ENCODE results near the gene TNRC18.
"Not testable (repeated sequence)": the region's sequence is repeated elsewhere in the genome, so short reads cannot be mapped to it uniquely, and the experiment has no call there.

The TNRC18 gene

DNA sequence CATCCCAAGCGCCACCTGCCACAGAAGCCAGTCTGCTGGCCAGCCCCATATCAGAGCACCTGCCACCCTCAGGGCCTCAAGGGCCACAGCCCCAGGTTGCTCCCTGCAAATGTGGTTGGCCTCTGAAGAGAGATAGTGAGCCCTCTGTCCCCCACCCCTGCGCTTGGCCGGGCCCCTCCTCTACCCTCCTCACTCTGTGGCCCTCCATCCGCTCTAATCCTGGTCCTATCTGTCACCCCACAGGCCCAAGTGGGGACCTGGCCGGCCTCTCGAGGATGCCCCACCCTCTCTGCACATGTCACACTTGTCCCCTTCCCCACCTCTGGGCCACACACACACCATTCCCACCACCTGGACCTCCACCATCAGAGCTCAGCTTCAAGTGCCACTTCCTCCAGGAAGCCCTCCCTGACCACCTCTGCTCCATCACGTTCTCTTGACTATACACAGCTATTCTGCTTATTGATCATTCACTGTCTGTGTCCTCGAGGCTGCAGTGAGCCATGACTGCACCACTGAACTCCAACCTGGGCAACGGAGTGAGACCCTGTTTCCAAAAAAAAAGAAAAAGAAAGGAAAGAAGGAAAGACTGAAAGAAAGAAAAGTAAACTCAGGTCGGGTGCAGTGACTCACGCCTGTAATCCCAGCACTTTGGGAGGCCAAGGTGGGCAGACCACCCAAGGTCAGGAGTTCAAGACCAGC lies 42.4 kb downstream of the TNRC18 start:
- in situ Hi-C loops (cut with HindIII; ENCODE audit: low sequenced_read_pairs), result no loop called here

DNA sequence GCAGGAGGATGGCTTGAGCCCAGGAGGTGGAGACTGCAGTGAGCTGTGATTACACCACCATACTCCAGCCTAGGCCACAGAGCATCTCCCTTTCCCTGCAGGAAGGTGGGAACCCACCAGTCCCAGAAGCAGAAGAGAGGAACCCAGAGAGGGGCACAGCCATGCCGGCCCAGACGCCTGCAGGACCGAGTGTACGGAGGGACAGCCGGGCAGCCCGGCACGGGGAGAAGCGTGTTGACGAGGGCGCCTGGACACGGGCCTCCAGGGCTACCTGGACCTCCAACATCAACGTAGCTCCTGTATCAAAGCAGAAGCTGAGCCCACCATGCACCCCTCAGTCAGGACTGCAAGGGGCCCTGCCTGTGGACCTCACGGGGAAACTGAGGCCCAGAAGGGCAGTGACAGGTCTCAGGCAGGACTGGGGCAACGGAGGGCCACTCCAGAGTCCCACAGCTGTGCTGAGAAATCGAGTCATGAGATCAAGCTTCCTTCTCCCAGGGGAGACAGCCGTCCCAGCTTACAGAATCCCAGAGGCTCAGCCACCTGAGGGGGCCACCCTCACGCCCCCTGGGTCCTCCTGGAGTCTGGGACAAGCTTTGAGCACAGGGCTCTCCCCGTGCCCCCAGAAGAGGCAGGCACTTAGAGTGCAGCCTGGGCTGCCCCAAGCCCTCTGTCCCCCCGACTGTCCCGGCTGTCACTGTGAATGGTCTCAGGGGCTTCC lies 43.1 kb downstream of the TNRC18 start:
- in situ Hi-C loops (cut with HindIII; ENCODE audit: low sequenced_read_pairs), result no loop called here

GRCh38 chr7:5379546-5379945 lies 44.1 kb downstream of the TNRC18 start:
- in situ Hi-C loops (cut with HindIII; ENCODE audit: low sequenced_read_pairs), result no loop called here

DNA sequence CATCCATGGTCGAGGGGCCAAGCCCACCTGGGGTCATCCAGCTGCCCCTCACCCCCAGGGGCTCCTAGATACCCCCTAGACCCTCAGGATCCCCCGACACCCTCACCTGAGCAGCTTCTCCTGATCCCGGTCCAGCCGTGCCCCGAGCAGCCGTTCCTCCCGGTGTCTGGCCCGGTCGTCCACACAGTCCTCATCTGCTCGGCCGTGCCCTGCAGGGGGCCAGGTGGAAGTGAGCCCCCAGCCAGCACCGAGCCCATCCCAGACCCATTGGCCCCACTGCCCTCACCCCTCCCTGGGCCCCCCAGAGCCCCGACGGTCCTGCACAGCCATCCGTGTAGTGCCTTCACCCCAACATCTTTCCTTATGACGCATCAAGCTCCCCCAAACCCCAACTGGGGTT lies 45.8 kb downstream of the TNRC18 start:
- in situ Hi-C loops (cut with HindIII; ENCODE audit: low sequenced_read_pairs), result no loop called here

DNA sequence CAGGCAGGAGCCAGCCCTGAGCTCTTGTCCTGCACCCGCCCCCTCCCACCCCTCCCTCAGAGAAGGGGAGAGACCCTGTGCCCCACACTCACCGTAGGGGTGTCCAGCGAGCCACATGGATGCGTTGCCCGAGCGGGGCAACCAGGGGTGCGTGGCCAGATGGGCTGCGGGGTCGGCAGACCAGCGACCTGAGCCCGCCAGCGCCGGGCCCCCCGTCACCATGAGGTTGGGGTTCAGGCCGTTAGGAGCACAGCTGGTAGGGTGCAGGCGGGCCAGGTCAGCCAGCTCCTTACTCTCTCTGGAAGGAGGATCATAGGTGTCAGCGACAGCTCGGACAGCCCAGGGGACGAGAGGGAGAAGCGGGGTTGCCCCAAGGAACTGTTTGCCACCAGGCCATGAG lies 46.4 kb downstream of the TNRC18 start:
- in situ Hi-C loops (cut with HindIII; ENCODE audit: low sequenced_read_pairs), result no loop called here

DNA sequence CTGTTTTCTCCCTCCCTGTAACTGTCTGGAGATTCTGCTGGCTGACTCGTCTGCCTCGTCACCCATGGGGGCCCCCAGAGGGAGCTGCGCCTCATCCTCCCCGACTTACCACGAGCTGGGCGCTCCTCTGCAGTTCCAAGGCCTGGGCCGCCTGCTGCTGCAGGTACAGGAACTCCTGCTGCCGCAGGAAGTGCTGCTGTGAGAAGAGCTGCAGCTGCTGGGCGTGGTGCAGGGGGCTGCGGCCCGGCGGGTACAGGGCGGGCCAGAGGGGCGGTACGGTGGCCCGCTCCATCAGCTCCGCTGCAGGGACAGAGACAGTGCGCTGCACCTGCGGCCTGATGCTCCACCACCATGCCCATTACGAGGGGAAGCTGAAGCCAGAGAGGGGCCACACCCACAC lies 47.7 kb downstream of the TNRC18 start:
- in situ Hi-C loops (cut with HindIII; ENCODE audit: low sequenced_read_pairs), result no loop called here

DNA sequence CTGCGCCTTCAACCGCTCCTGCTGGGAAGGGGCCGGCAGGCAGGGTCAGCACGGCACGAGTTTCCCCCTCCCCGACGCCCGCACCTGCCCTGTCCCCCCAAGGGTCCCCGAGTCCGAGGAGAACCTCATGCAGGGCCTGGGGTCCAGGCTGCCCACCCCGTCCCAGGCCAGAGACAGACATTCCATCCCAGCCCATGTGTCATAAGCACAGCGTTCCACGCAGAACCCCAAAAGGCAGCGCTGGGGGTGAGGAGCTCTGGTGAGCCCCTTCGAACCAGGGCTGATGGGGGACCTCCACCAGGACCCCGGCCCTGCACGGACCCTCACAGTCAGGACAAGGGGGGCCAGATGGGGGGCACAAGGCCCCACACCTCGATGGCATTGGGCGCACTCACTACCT lies 49.2 kb downstream of the TNRC18 start:
- in situ Hi-C loops (cut with HindIII; ENCODE audit: low sequenced_read_pairs), result no loop called here

DNA sequence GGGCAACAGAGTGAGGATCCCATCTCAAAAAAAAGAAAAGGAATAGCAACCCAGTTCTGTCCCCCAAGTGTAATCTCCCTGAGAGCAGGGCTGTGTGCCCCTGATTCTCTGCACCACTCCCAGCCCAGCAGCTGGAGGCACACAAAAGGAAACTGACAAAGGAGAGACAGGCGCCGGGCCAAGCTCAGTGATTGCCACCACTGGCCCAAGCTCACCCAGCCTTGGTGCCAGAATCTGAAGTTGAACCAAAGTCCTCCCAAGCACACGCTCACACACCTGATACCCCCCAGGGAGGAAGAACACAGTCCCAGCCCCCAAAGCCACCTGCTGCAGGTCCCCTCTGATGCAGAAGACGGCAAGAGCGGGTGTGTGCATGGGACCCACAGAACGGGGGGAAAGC lies 50.3 kb downstream of the TNRC18 start:
- in situ Hi-C loops (cut with HindIII; ENCODE audit: low sequenced_read_pairs), result no loop called here

GRCh38 chr7:5370454-5371353 lies 52.9 kb downstream of the TNRC18 start:
- in situ Hi-C loops (cut with HindIII; ENCODE audit: low sequenced_read_pairs), result no loop called here

- in situ Hi-C loops (cut with HindIII; ENCODE audit: low sequenced_read_pairs), result no loop called here
Observed at GRCh38 chr7:5367661-5368060, 56.0 kb downstream of the TNRC18 start.

DNA sequence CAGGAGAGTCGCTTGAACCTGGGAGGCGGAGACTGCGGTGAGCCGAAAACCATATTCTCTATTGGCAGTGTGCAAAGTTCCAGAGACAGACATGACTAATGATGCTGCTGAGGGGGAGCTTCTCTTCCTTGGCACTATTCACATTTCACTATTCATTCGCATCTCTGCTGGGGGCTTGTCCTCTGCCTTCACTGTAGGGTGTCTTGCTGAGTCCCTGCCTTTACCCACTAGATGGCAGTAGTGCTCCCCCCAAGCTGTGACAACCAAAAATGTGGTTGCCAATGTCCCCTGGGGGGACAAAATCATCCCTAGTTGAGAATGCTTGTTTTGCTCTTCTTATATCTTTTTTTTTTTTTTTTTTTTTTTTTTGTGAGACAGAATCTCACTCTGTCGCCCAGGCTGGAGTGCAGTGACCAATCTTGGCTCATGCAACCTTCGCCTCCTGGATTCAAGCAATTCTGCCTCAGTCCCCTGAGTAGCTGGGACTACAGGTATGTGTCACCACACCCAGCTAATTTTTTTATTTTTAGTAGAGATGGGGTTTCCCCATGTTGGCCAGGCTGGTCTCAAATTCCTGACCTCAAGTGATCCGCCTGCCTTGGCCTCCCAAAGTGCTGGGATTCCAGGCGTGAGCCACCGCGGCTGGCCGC lies 57.5 kb downstream of the TNRC18 start:
- in situ Hi-C loops (cut with HindIII; ENCODE audit: low sequenced_read_pairs), result not testable (repeated sequence)

- in situ Hi-C loops (cut with HindIII; ENCODE audit: low sequenced_read_pairs), result no loop called here
Observed at GRCh38 chr7:5363729-5364128, 59.9 kb downstream of the TNRC18 start.

DNA sequence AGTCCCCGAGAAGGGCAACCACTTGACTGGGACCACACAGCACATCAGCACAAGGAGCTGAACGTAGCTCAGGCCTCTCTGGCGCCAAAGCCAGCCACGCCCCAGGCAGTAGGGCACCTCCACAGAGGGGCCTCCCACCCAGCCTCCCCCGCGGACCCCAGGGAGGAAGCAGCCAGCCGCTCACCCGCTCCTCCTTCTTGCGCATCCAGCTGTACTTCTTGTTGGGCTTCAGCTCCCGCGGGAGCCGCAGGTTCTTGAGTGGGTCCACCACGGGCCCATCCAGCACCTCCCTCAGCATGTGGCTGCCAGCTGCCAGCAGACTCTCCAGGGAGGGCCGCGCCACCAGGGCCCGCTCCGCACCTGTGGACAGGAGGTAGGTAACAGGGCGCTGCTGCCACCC lies 61.2 kb downstream of the TNRC18 start:
- in situ Hi-C loops (cut with HindIII; ENCODE audit: low sequenced_read_pairs), result no loop called here

DNA sequence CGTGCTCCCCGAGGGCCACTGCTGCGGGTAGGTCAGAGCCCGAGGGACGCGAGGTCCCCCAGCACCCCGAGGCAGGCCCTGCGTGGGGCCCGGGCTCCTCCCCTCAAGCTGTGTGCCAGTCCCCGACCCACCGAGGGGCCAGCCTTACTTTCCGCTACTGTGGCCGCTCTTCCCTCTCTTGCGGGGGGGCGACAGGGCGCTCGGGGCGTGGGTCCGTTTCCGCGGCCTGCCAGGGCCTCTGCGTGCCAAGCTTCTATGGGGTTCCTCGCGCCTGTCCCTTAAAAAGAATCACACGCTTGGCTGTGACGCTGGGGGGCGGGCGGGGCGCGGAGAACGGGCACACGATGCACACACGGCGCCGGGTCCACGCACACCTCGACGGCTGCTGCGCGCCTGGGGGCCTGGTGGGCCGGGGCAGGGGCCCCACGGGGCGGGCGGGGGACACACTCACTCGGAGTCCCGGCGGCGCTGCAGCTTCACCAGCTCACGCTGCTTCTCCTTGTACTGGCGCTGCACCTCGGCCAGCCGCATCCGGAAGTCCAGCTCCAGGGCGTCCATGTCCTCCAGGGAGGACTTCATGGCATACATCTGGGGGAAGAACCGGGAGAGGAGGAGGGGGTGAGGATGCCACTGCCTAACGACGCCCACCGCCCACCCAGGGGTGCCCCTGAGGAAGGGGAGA lies 62.0 kb downstream of the TNRC18 start:
- in situ Hi-C loops (cut with HindIII; ENCODE audit: low sequenced_read_pairs), result no loop called here

- in situ Hi-C loops (cut with HindIII; ENCODE audit: low sequenced_read_pairs), result no loop called here
Observed at GRCh38 chr7:5360971-5361370, 62.7 kb downstream of the TNRC18 start.

DNA sequence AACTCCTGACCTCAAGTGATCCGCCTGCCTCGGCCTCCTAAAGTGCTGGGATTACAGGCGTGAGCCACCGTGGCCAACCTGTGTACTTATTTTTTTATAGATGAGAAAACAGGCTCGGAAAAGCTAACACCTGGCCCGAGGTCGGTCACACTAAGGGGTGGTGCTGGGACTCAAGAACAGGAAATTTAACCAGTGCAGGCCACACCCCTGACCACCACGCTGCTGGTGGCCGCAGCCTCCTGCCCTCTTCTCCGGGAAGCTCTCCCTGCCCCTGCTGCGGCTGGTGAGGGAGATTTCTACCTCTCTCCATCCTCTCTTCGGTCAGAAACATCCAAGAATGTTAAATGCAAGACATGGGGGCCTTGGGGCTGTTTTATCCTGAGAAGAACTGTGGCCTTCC lies 63.2 kb downstream of the TNRC18 start:
- in situ Hi-C loops (cut with HindIII; ENCODE audit: low sequenced_read_pairs), result no loop called here

GRCh38 chr7:5360021-5360420 lies 63.6 kb downstream of the TNRC18 start:
- in situ Hi-C loops (cut with HindIII; ENCODE audit: low sequenced_read_pairs), result not testable (repeated sequence)

DNA sequence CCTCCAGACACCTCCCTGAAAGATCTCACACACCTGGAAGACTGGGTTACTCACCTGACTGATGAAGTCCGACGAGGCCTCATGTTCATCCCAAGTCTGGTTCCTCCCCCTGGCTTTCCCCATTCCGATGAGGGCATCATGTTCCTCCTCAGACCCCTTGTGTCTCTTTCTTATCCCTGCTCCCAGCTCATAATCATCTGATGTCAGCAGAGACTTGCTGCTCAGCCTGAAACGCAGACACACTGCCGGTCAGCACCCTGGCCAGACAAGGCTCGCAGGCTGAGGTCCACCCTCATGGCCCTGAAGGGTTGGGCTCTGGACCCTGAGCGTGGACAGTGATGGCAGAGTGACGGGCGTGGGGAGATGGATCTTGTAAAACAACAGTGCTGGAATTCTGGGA lies 64.3 kb downstream of the TNRC18 start:
- in situ Hi-C loops (cut with HindIII; ENCODE audit: low sequenced_read_pairs), result no loop called here

DNA sequence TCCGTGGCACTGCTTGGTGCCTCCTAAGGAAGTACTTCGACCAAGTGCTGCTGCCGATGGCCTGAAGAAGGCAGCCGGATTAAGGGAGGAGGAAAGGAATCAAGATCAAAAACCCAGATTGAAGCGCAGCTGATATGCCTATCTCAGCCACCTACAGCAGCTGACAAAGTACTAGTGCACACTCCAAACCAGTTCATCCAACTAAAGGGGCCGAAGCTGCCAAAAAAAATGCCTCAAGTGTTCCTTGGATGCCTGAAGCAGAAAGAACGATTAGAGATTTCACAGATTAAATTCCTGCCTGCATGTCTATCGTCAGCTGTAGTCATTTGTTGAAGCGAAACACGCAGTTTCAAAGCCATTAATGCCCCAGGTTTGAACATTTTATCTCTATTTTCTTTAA lies 65.7 kb downstream of the TNRC18 start:
- in situ Hi-C loops (cut with HindIII; ENCODE audit: low sequenced_read_pairs), result no loop called here

GRCh38 chr7:5356751-5357119 lies 66.9 kb downstream of the TNRC18 start:
- in situ Hi-C loops (cut with HindIII; ENCODE audit: low sequenced_read_pairs), result no loop called here

All from DLD1 (cell line).